HepG2 (cell line): Measurements from ENCODE around the gene ABRACL. TPM values are rescaled to one million over a fixed set of nuclear protein-coding genes. Genes with fewer than 3 reads are reported as not detected.

Experiments used
- CBFB ChIP-seq: sonication (generic); formaldehyde crosslinking; IDR thresholded peaks from 2 replicates; pipeline ENCODE4 v1.4.0; 2020; ENCODE audit warnings: missing genetic modification reagents
- CENPX ChIP-seq: sonication (generic); formaldehyde crosslinking; IDR thresholded peaks from 2 replicates; pipeline ENCODE4 v1.9.0; 2021; ENCODE audit warnings: mild to moderate bottlenecking, missing genetic modification reagents, moderate library complexity
- DNMT3B ChIP-seq: conservative IDR thresholded peaks from 2 replicates; pipeline ENCODE4 v1.6.1; 2016; ENCODE audit warnings: missing biosample characterization, control low read depth
- ESRRA ChIP-seq: sonication (generic); formaldehyde crosslinking; IDR thresholded peaks from 2 replicates; pipeline ENCODE4 v1.5.1; 2020; ENCODE audit warnings: mild to moderate bottlenecking, low read depth, missing genetic modification reagents
- FOSL1 ChIP-seq: sonication (generic); formaldehyde crosslinking; IDR thresholded peaks from 2 replicates; pipeline ENCODE4 v1.9.0; 2021; ENCODE audit warnings: missing genetic modification reagents, borderline replicate concordance
- FOXM1 ChIP-seq: sonication (generic); formaldehyde crosslinking; IDR thresholded peaks from 2 replicates; pipeline ENCODE4 v1.5.0; 2020; ENCODE audit warnings: missing genetic modification reagents
- HMGA1 ChIP-seq: sonication (generic); formaldehyde crosslinking; conservative IDR thresholded peaks from 2 replicates; pipeline ENCODE4 v1.4.0; 2020; ENCODE audit warnings: missing genetic modification reagents
- JDP2 ChIP-seq: sonication (generic); formaldehyde crosslinking; IDR thresholded peaks from 2 replicates; pipeline ENCODE4 v1.8.1; 2022; ENCODE audit warnings: missing genetic modification reagents, borderline replicate concordance
- RCOR2 ChIP-seq: IDR thresholded peaks from 2 replicates; pipeline ENCODE4 v1.6.1; 2016; ENCODE audit warnings: missing biosample characterization, missing genetic modification reagents
- RXRA ChIP-seq: sonication (generic); formaldehyde crosslinking; IDR thresholded peaks from 2 replicates; pipeline ENCODE4 v1.5.1; 2020; ENCODE audit warnings: missing genetic modification reagents
- SMAD3 ChIP-seq: sonication (generic); formaldehyde crosslinking; IDR thresholded peaks from 2 replicates; pipeline ENCODE4 v1.4.0; 2020; ENCODE audit warnings: missing genetic modification reagents
- STAT5B ChIP-seq: sonication (generic); formaldehyde crosslinking; IDR thresholded peaks from 2 replicates; pipeline ENCODE4 v1.4.0; 2020; ENCODE audit warnings: missing genetic modification reagents
- ZNF251 ChIP-seq: sonication (generic); formaldehyde crosslinking; IDR thresholded peaks from 2 replicates; pipeline ENCODE4 v1.9.0; 2021; ENCODE audit warnings: mild to moderate bottlenecking, missing genetic modification reagents
- ZSCAN21 ChIP-seq: sonication (generic); formaldehyde crosslinking; IDR thresholded peaks from 2 replicates; pipeline ENCODE4 v1.8.0; 2022; ENCODE audit warnings: mild to moderate bottlenecking, missing genetic modification reagents, moderate library complexity, borderline replicate concordance
- polyA plus RNA-seq, 8 experiments: library from polyadenylated mRNA; depleted of rRNA in 3 of 8; stranded (reverse) in 7 of 8; unstranded in 1 of 8; fragments of >200 nt; fragmentation: Illumina TruSeq in 4 of 8; extraction: Trizol in 4 of 8; gene quantifications; 2 replicates each; pipeline versions ENCODE4 v1.2.1 to v1.2.3, GENCODE V29; 2011 to 2016; ENCODE audit warnings: low read depth in 4 of 8, missing spikeins in 1 of 8, mixed read lengths in 1 of 8; ENCODE audit not compliant: insufficient read depth in 1 of 8
- total RNA-seq, 5 experiments: library from RNA; depleted of rRNA; stranded (reverse); fragments of >200 nt; fragmentation: Illumina TruSeq; extraction: Trizol; gene quantifications; 2 replicates each; pipeline ENCODE4 v1.2.3, GENCODE V29; 2016; ENCODE audit warnings: low read depth in 1 of 5
- TF ChIP-seq, protein P1 (sequence below): sonication (generic); formaldehyde crosslinking; conservative IDR thresholded peaks from 2 replicates; pipeline ENCODE4 v1.4.0; 2020; ENCODE audit warnings: mild to moderate bottlenecking, missing genetic modification reagents, moderate library complexity
- TF ChIP-seq, protein P2 (sequence below): sonication (generic); formaldehyde crosslinking; IDR thresholded peaks from 2 replicates; pipeline ENCODE4 v1.4.0; 2020; ENCODE audit warnings: missing genetic modification reagents
- TF ChIP-seq, protein P3 (sequence below): sonication (generic); formaldehyde crosslinking; IDR thresholded peaks from 2 replicates; pipeline ENCODE4 v1.5.0; 2020; ENCODE audit warnings: missing genetic modification reagents
- TF ChIP-seq, protein P4 (sequence below): sonication (generic); formaldehyde crosslinking; IDR thresholded peaks from 2 replicates; pipeline ENCODE4 v1.4.0; 2020; ENCODE audit warnings: missing genetic modification reagents, mild to moderate bottlenecking, borderline replicate concordance
- TF ChIP-seq, protein P5 (sequence below): sonication (generic); formaldehyde crosslinking; IDR thresholded peaks from 2 replicates; pipeline ENCODE4 v1.8.0; 2022; ENCODE audit warnings: mild to moderate bottlenecking, missing genetic modification reagents, moderate library complexity

Gene ABRACL
- total and polyA plus RNA-seq, 2 of the 13 experiments (the other 11 are each of a cell fraction or from before 2014, with no cell fraction given), result 1.4 to 5.4 TPM

DNA sequence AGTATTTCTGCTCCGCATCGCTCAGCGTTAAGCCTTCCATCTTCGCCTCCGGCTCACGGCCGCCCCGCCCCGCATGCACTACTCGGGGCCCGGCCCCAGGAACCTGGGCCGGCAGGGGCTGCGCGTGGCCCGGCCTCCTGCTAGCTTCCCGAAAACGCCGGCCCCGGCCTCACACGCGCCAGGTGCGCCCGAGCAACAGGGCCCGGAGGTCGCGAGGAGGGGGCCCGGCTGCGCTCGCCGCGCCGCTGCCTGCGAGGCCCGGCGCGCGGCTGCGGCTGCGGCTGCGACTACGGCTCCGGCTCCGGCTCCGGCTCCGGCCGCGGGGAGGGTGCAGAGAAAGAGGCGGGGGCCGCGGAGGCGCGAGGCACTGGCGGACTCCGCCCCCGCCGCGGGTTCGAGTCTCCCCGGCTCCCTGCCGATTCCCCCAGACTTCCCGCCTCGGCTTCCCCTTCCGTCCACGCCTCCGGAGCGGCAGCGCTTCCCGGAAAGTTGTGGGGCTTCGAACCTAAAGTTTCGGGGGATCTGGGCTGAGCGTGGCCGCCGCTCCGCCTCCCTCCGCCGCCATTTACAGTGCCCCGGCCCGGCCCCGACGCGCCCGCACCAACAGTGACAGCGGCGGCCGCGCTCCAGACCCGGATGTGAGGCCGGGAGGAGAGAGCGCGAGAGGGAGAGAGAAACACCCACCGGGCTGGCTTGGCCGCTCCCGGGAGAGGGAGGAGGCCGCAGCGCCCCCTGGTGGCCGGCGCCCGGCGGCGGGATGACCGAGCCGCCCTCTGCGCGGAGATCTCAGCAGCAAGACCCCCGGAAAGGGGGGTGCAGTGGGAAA, 40.7 kb upstream of the ABRACL start, which contains the start of gene REPS1 (continued):
- TF ChIP-seq, protein P1, sequence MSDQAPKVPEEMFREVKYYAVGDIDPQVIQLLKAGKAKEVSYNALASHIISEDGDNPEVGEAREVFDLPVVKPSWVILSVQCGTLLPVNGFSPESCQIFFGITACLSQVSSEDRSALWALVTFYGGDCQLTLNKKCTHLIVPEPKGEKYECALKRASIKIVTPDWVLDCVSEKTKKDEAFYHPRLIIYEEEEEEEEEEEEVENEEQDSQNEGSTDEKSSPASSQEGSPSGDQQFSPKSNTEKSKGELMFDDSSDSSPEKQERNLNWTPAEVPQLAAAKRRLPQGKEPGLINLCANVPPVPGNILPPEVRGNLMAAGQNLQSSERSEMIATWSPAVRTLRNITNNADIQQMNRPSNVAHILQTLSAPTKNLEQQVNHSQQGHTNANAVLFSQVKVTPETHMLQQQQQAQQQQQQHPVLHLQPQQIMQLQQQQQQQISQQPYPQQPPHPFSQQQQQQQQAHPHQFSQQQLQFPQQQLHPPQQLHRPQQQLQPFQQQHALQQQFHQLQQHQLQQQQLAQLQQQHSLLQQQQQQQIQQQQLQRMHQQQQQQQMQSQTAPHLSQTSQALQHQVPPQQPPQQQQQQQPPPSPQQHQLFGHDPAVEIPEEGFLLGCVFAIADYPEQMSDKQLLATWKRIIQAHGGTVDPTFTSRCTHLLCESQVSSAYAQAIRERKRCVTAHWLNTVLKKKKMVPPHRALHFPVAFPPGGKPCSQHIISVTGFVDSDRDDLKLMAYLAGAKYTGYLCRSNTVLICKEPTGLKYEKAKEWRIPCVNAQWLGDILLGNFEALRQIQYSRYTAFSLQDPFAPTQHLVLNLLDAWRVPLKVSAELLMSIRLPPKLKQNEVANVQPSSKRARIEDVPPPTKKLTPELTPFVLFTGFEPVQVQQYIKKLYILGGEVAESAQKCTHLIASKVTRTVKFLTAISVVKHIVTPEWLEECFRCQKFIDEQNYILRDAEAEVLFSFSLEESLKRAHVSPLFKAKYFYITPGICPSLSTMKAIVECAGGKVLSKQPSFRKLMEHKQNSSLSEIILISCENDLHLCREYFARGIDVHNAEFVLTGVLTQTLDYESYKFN (CRISPR knock-in tag), result no peak
- no peak for TF ChIP-seq CENPX
- TF ChIP-seq FOSL1 (CRISPR knock-in tag), result no peak
- no peak for TF ChIP-seq STAT5B (CRISPR knock-in tag)
- TF ChIP-seq HMGA1 (CRISPR knock-in tag), result no peak
- TF ChIP-seq, protein P2, sequence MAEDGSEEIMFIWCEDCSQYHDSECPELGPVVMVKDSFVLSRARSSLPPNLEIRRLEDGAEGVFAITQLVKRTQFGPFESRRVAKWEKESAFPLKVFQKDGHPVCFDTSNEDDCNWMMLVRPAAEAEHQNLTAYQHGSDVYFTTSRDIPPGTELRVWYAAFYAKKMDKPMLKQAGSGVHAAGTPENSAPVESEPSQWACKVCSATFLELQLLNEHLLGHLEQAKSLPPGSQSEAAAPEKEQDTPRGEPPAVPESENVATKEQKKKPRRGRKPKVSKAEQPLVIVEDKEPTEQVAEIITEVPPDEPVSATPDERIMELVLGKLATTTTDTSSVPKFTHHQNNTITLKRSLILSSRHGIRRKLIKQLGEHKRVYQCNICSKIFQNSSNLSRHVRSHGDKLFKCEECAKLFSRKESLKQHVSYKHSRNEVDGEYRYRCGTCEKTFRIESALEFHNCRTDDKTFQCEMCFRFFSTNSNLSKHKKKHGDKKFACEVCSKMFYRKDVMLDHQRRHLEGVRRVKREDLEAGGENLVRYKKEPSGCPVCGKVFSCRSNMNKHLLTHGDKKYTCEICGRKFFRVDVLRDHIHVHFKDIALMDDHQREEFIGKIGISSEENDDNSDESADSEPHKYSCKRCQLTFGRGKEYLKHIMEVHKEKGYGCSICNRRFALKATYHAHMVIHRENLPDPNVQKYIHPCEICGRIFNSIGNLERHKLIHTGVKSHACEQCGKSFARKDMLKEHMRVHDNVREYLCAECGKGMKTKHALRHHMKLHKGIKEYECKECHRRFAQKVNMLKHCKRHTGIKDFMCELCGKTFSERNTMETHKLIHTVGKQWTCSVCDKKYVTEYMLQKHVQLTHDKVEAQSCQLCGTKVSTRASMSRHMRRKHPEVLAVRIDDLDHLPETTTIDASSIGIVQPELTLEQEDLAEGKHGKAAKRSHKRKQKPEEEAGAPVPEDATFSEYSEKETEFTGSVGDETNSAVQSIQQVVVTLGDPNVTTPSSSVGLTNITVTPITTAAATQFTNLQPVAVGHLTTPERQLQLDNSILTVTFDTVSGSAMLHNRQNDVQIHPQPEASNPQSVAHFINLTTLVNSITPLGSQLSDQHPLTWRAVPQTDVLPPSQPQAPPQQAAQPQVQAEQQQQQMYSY (CRISPR knock-in tag), result peak; percentile 57; the same call in 1 of the 2 replicates
- TF ChIP-seq, protein P3, sequence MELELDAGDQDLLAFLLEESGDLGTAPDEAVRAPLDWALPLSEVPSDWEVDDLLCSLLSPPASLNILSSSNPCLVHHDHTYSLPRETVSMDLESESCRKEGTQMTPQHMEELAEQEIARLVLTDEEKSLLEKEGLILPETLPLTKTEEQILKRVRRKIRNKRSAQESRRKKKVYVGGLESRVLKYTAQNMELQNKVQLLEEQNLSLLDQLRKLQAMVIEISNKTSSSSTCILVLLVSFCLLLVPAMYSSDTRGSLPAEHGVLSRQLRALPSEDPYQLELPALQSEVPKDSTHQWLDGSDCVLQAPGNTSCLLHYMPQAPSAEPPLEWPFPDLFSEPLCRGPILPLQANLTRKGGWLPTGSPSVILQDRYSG, result peak; percentile 71; the same call in 1 of the 2 replicates
- TF ChIP-seq, protein P4, sequence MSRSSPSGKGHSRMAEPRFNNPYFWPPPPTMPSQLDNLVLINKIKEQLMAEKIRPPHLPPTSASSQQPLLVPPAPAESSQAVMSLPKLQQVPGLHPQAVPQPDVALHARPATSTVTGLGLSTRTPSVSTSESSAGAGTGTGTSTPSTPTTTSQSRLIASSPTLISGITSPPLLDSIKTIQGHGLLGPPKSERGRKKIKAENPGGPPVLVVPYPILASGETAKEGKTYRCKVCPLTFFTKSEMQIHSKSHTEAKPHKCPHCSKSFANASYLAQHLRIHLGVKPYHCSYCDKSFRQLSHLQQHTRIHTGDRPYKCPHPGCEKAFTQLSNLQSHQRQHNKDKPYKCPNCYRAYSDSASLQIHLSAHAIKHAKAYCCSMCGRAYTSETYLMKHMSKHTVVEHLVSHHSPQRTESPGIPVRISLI (CRISPR knock-in tag), result no peak; the same call in 1 of the 2 replicates
- TF ChIP-seq, protein P5, sequence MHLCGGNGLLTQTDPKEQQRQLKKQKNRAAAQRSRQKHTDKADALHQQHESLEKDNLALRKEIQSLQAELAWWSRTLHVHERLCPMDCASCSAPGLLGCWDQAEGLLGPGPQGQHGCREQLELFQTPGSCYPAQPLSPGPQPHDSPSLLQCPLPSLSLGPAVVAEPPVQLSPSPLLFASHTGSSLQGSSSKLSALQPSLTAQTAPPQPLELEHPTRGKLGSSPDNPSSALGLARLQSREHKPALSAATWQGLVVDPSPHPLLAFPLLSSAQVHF, result peak; percentile 61; the same call in 1 of the 2 replicates
- TF ChIP-seq CBFB, result peak; percentile 77; the same call in 1 of the 2 replicates
- peak; percentile 83 for TF ChIP-seq RXRA (CRISPR knock-in tag)
- no peak for TF ChIP-seq JDP2 (CRISPR knock-in tag)
- no peak for TF ChIP-seq DNMT3B (CRISPR knock-in tag)
- no peak; the same call in 1 of the 2 replicates for TF ChIP-seq ESRRA
- TF ChIP-seq SMAD3, result peak; percentile 93
- TF ChIP-seq ZSCAN21, result peak; percentile 84
- TF ChIP-seq ZNF251 (CRISPR knock-in tag), result no peak
- peak; percentile 50; the same call in 1 of the 2 replicates for TF ChIP-seq RCOR2
- 0 out of 2 replicates have a peak, but pooled peaks have one; percentile 68 for TF ChIP-seq FOXM1
